Esophagus squamous epithelium (tissue), 5 donors: ENCODE measurements around the gene STAC3. TPM values are rescaled to one million over a fixed set of nuclear protein-coding genes. Genes with fewer than 3 reads are reported as not detected.

ENCODE experiments used
- DNase-seq: peaks from one replicate; lab custom pipeline; 2025; lab: John Stamatoyannopoulos, UW
- H3K27ac ChIP-seq, 4 donors: fragments of 200-600 bp; sonication (generic); one replicate each; pipeline ENCODE4 v1.5.1; 2016 to 2019; ENCODE audit warnings: mild to moderate bottlenecking in 1 of 4
- H3K27me3 ChIP-seq, 4 donors: fragments of 200-600 bp; sonication (generic); 1 replicate in 3 of 4; 2 replicates in 1 of 4; pipeline versions ENCODE4 v1.5.1 to v1.6.0; 2017 to 2021; ENCODE audit warnings: antibody characterized with exemption in 1 of 4
- H3K36me3 ChIP-seq, 3 donors: fragments of 200-600 bp; sonication (generic); one replicate each; pipeline ENCODE4 v1.5.1; 2016 to 2019
- H3K4me1 ChIP-seq, 3 donors: fragments of 200-600 bp; sonication (generic); one replicate each; pipeline ENCODE4 v1.5.1; 2017 to 2019
- H3K4me3 ChIP-seq, 4 donors: fragments of 200-600 bp; sonication (generic); 1 replicate in 3 of 4; 2 replicates in 1 of 4; pipeline ENCODE4 v1.5.1; 2016 to 2019; ENCODE audit warnings: mild to moderate bottlenecking in 2 of 4, moderate library complexity in 1 of 4
- H3K9me3 ChIP-seq, 3 donors: fragments of 200-600 bp; sonication (generic); one replicate each; pipeline ENCODE4 v1.5.1; 2016 to 2019
- POLR2A ChIP-seq, 4 donors: fragments of 450-650 bp; IDR thresholded peaks; one replicate each; pipeline ENCODE4 v1.6.1; 2017; ENCODE audit warnings: antibody characterized with exemption in 4 of 4, mild to moderate bottlenecking in 4 of 4, moderate library complexity in 3 of 4
- WGBS, 2 donors: methylation state at CpG; one replicate each; pipeline ENCODE4 v1.1.5; 2018; 5-methylcytosine and 5-hydroxymethylcytosine counted together
- intact Hi-C: fragments of 100-400 bp; cut with DNase I; formaldehyde crosslinking; loops from one replicate; pipeline ENCODE4 v1.15.0; 2022
- total RNA-seq, 4 donors: library from RNA; depleted of rRNA; stranded (reverse); fragments of >200 nt; gene quantifications; one replicate each; pipeline ENCODE4 v1.1.0, GENCODE V29; 2016
- TF ChIP-seq, protein P1 (sequence below), 6 experiments: fragments of 450-650 bp in 4 of 6; fragments of 200-600 bp in 2 of 6; sonication (generic) in 2 of 6; IDR thresholded peaks; one replicate each; pipeline ENCODE4 v1.5.1; 2016 to 2019; ENCODE audit warnings: antibody characterized with exemption in 6 of 6, mild to moderate bottlenecking in 4 of 6, moderate library complexity in 4 of 6
- donor health status: DM: yes; HTN: yes; CAD: no.

The STAC3 gene
- total RNA-seq, 4 donors from 2014 or later = 0.29 to 0.95 (median 0.47) TPM

DNA sequence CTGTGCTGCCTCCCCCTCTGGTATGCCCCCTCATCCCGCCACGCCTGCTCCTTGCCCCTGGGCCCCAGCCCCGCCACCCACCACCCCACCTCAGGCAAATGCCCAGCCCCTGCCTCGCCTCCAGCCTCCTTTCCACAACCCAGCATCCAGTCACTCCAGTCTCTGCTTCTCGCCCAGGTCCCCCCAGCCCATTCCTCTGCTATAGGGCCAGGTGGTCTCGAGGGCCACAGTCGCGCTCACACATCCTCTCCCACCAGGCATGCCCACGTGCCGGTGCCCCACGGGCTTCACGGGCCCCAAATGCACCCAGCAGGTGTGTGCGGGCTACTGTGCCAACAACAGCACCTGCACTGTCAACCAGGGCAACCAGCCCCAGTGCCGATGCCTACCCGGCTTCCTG is 40.5 kb downstream of the STAC3 start:
- H3K36me3 ChIP-seq = peaks cover 14 to 76% (median 31%) of the 10 kb centered on the region in 3 donors

DNA sequence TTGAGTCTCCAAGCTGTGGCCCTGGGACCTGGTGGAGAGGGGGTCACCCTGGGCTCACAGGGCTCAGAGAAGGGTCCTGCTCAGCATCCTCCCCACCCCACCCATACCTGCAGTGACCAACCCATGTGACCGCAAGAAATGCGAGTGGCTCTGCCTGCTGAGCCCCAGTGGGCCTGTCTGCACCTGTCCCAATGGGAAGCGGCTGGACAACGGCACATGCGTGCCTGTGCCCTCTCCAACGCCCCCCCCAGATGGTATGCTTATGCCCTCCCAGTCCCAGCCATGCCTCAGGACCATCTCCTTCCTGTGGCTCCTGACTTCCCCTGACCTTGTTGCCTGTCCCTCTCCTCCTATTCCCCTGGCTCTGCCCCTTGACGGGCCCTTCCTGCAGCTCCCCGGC is 41.1 kb downstream of the STAC3 start:
- no peak overlapping the region for H3K4me3 ChIP-seq
- intact Hi-C loops = no loop called here

More for the DNA sequence above, 40.5 kb downstream of the STAC3 start:
- peaks cover 0 to 20% (median 0%) of the 10 kb centered on the region in 4 donors for H3K27me3 ChIP-seq
- intact Hi-C loops = no loop called here
- H3K4me1 ChIP-seq = peaks cover 7 to 28% (median 13%) of the 10 kb centered on the region in 3 donors
- DNase-seq = no peak
- WGBS, 2 donors = 60 to 83% methylated on average over 1 of the region's 15 CpGs
- TF ChIP-seq, protein P1, sequence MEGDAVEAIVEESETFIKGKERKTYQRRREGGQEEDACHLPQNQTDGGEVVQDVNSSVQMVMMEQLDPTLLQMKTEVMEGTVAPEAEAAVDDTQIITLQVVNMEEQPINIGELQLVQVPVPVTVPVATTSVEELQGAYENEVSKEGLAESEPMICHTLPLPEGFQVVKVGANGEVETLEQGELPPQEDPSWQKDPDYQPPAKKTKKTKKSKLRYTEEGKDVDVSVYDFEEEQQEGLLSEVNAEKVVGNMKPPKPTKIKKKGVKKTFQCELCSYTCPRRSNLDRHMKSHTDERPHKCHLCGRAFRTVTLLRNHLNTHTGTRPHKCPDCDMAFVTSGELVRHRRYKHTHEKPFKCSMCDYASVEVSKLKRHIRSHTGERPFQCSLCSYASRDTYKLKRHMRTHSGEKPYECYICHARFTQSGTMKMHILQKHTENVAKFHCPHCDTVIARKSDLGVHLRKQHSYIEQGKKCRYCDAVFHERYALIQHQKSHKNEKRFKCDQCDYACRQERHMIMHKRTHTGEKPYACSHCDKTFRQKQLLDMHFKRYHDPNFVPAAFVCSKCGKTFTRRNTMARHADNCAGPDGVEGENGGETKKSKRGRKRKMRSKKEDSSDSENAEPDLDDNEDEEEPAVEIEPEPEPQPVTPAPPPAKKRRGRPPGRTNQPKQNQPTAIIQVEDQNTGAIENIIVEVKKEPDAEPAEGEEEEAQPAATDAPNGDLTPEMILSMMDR (IDR thresholded peaks at IDR 0.05) = no peak
- TF ChIP-seq POLR2A (IDR thresholded peaks at IDR 0.05) = no peak
- no peaks in the 10 kb centered on the region for H3K9me3 ChIP-seq
- no peak overlapping the region for H3K27ac ChIP-seq
- H3K4me3 ChIP-seq = no peak overlapping the region

DNA sequence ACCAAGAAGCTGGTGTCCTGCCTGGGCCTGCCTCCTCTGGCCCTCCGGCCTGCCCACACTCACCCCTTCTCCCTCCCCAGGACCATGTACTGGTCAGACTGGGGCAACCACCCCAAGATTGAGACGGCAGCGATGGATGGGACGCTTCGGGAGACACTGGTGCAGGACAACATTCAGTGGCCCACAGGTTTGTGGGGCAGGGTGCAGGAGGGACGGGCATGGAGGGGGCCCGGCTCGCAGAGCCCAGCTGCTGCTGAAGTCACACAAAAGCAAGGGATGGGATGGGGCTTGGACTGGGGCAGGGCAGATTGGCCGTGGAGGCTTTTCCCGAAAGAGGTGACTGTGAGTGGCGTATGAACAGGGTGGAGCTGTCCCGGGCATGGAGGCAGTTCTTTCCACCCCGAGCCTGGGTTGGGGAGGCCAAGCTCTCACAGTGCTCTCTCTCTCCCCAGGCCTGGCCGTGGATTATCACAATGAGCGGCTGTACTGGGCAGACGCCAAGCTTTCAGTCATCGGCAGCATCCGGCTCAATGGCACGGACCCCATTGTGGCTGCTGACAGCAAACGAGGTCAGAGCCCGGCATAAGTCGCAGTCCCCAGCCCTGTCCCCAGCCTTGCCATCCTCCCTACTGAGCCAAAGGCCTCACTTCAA is 42.2 kb downstream of the STAC3 start:
- Histone ChIP-seq H3K27ac (no peak overlapping the region), H3K4me1 (peaks cover 0 to 11% (median 2%) of the 10 kb centered on the region in 3 donors), H3K36me3 (peaks cover 29 to 93% (median 48%) of the 10 kb centered on the region in 3 donors), H3K9me3 (no peaks in the 10 kb centered on the region), H3K4me3 (no peak overlapping the region), H3K27me3 (peaks cover 0 to 2% (median 0%) of the 10 kb centered on the region in 4 donors)
- no peak for DNase-seq
- WGBS, 2 donors = 78% methylated on average over 4 to 9 of the region's 22 CpGs
- TF ChIP-seq, protein P1 (IDR thresholded peaks at IDR 0.05) = no peak
- TF ChIP-seq POLR2A (IDR thresholded peaks at IDR 0.05) = no peak
- intact Hi-C loops = no loop called here

More for the DNA sequence above, 41.1 kb downstream of the STAC3 start:
- Histone ChIP-seq H3K9me3 (no peaks in the 10 kb centered on the region), H3K27me3 (peaks cover 0 to 14% (median 0%) of the 10 kb centered on the region in 4 donors), H3K27ac (no peak overlapping the region), H3K4me1 (peaks cover 7 to 22% (median 9%) of the 10 kb centered on the region in 3 donors), H3K36me3 (peaks cover 20 to 81% (median 36%) of the 10 kb centered on the region in 3 donors)
- TF ChIP-seq POLR2A (IDR thresholded peaks at IDR 0.05) = no peak
- no peak for DNase-seq
- WGBS, 2 donors = 64 to 68% methylated on average over 4 to 5 of the region's 8 CpGs

DNA sequence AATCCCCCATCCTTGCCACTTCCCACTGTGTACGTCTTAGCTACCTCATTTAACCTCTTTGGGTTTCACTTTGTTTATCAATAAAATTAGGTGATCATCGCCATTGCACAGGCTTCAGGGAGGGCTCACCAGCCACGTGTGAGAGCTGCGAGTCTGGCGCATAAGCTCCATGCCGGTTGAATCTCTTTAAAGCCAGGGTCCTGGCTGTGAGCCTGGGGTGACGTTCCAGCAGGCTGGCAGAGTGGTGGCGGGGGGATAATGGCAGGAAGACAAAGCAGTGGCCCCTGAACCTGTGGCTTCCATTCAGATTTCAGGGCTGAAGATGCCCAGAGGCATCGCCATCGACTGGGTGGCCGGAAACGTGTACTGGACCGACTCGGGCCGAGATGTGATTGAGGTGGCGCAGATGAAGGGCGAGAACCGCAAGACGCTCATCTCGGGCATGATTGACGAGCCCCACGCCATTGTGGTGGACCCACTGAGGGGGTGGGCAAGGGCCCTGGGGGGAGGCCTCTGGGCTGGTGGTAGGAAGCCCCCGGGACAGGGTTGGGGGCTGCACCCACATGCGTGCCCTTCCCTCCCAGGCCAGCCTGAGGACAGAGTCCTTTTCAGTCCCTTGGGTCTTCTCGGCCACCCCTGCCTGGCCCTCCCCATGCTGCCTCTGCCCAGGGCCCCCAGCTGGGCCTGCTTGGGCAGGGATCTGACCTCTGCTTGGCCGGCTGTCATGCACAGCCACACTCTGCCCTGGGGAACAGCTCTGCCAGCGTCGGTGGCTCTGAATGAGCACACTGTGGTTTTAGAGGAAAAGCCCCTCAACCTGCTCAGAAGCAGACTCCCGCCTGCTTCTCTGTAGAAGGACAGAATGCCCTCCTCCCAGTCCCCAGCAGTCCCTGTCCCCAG is 43.0 kb downstream of the STAC3 start:
- H3K9me3 ChIP-seq = no peaks in the 10 kb centered on the region
- no peaks in the 10 kb centered on the region for H3K27me3 ChIP-seq
- no peak overlapping the region for H3K27ac ChIP-seq
- no peak for DNase-seq
- peaks cover 36 to 100% (median 53%) of the 10 kb centered on the region in 3 donors for H3K36me3 ChIP-seq
- WGBS, 2 donors = 72 to 82% methylated on average over 6 to 23 of the region's 29 CpGs
- peaks cover 0 to 4% (median 0%) of the 10 kb centered on the region in 3 donors for H3K4me1 ChIP-seq
- intact Hi-C loops = no loop called here
- H3K4me3 ChIP-seq = no peak overlapping the region
- TF ChIP-seq, protein P1 (IDR thresholded peaks at IDR 0.05) = no peak
- no peak for TF ChIP-seq POLR2A (IDR thresholded peaks at IDR 0.05)

DNA sequence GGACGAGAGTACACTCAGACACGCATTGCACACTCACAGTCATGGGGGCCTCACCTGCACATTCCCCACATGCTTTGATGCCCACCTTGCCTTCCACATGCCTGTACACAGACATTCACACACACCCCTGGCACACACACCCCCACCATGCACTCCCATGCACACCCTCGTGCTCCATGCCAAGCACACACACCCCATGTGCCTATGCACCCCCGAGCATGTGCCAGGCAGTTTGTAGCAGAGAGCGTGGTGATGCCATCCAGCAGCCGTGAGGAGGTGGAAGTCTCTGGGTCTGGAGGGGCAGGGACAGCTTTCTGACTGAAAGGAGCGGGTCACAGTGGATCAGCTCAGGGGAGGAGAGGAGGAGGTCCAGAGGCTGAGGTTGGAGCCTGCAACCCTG is 45.1 kb downstream of the STAC3 start:
- no peaks in the 10 kb centered on the region for H3K9me3 ChIP-seq
- intact Hi-C loops = no loop called here
- TF ChIP-seq, protein P1 (IDR thresholded peaks at IDR 0.05) = no peak
- TF ChIP-seq POLR2A (IDR thresholded peaks at IDR 0.05) = no peak
- 80 to 100% methylated on average over 3 to 4 of the region's 7 CpGs for WGBS, 2 donors
- H3K4me3 ChIP-seq = no peak overlapping the region
- no peaks in the 10 kb centered on the region for H3K4me1 ChIP-seq
- H3K27ac ChIP-seq = no peak overlapping the region
- no peaks in the 10 kb centered on the region for H3K27me3 ChIP-seq
- DNase-seq = no peak
- peaks cover 46 to 100% (median 67%) of the 10 kb centered on the region in 3 donors for H3K36me3 ChIP-seq
